Common myeloid progenitor, CD34-positive (primary cell): Measurements from ENCODE around the gene TEAD1.

ENCODE experiments used
- CTCF ChIA-PET: fragments of 350-600 bp; sonication (Branson Sonifier 250); formaldehyde crosslinking; loops from one replicate; lab custom pipeline; 2021; ENCODE audit warnings: antibody characterized with exemption; lab: Charles Lee
- POLR2A ChIA-PET: fragments of 350-600 bp; sonication (Branson Sonifier 250); formaldehyde crosslinking; loops from one replicate; lab custom pipeline; 2021; ENCODE audit warnings: antibody characterized with exemption; lab: Charles Lee
- DNase-seq, 3 donors: peaks; one replicate each; pipeline versions ENCODE4 v3.0.0 to v3.0.0-alpha.2; 2013
- H3K27ac ChIP-seq, 2 experiments: 1 replicate in 1 of 2; 2 replicates in 1 of 2; pipeline ENCODE4 v1.7.0; 2013; ENCODE audit warnings: inconsistent platforms in 2 of 2, low read length in 2 of 2, mild to moderate bottlenecking in 2 of 2, low read depth in 1 of 2, moderate library complexity in 1 of 2; ENCODE audit not compliant: severe bottlenecking in 2 of 2, insufficient read depth in 1 of 2, poor library complexity in 1 of 2
- H3K27me3 ChIP-seq, 5 experiments: replicated peaks in 2 of 5; 1 replicate in 3 of 5; 2 replicates in 2 of 5; pipeline versions ENCODE4 v1.6.1 to v1.7.0; 2013; ENCODE audit warnings: low read length in 4 of 5, mild to moderate bottlenecking in 2 of 5, moderate library complexity in 2 of 5, inconsistent platforms in 1 of 5; ENCODE audit not compliant: insufficient read depth in 5 of 5, control insufficient read depth in 4 of 5
- H3K36me3 ChIP-seq, 4 experiments: 1 replicate in 2 of 4; 2 replicates in 2 of 4; pipeline versions ENCODE4 v1.6.1 to v1.7.0; 2013; ENCODE audit warnings: low read length in 3 of 4, control low read depth in 1 of 4, mild to moderate bottlenecking in 1 of 4; ENCODE audit not compliant: control insufficient read depth in 4 of 4, insufficient read depth in 4 of 4
- H3K4me1 ChIP-seq, 4 experiments: 1 replicate in 3 of 4; 2 replicates in 1 of 4; pipeline versions ENCODE4 v1.6.1 to v1.7.1; 2013; ENCODE audit warnings: low read length in 3 of 4, mild to moderate bottlenecking in 3 of 4, control low read depth in 1 of 4, inconsistent platforms in 1 of 4, moderate library complexity in 1 of 4; ENCODE audit not compliant: control insufficient read depth in 4 of 4, insufficient read depth in 4 of 4; ENCODE audit errors: control extremely low read depth in 1 of 4
- H3K4me3 ChIP-seq, 7 experiments: 1 replicate in 4 of 7; 2 replicates in 3 of 7; pipeline versions ENCODE4 v1.5.1 to v1.7.0; 2013; ENCODE audit warnings: mild to moderate bottlenecking in 7 of 7, low read length in 6 of 7, moderate library complexity in 6 of 7, inconsistent platforms in 2 of 7, low read depth in 2 of 7, control low read depth in 1 of 7; ENCODE audit not compliant: insufficient read depth in 4 of 7, control insufficient read depth in 1 of 7; ENCODE audit errors: extremely low read depth in 1 of 7
- H3K9me3 ChIP-seq, 5 experiments: 1 replicate in 4 of 5; 2 replicates in 1 of 5; pipeline versions ENCODE4 v1.6.1 to v1.7.1; 2013; ENCODE audit warnings: low read length in 4 of 5, mild to moderate bottlenecking in 2 of 5, inconsistent platforms in 1 of 5, low read depth in 1 of 5, moderate library complexity in 1 of 5; ENCODE audit not compliant: control insufficient read depth in 4 of 5, insufficient read depth in 2 of 5; ENCODE audit errors: control extremely low read depth in 1 of 5
- WGBS: methylation state at CpG from one replicate; pipeline ENCODE4 v1.1.5; 2013; ENCODE audit not compliant: insufficient coverage; 5-methylcytosine and 5-hydroxymethylcytosine counted together

Gene TEAD1

DNA sequence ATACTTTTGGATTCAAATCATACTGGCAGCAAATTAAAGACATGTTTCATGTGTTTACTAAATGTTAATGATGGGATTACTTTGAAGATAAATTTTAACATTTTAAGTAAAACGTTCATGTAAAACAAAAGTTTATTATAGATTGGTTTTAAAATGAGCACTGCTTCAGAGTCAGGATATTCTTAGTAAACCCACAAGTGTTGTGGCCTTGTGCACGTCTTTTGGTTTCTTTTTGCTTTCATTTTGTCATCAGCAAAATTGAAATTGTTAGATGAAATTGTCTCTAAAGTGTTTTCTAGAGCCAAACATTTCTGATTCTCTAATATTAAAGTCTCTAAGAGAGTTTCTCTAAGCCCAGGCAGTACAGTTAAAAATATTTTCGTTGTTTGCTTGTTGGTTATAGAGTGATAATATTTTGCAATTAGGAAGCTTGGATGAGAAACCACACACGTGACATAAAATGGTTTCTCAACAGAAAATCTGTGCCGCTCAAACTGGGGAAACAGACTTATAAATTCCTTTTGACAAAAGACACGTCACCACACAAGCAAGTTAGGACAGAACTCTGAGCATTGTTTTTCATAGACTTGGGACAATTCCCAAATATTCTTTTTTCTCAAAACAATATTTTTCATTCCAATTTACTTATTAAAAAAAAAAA lies 164.4 kb downstream of the TEAD1 start:
- DNase-seq = no peak
- WGBS = 96% methylated on average over 3 of the region's 6 CpGs
- Histone ChIP-seq H3K4me1 (peaks cover 0 to 6% (median 5%) of the 10 kb centered on the region in 4 experiments), H3K36me3 (no peaks in the 10 kb centered on the region), H3K9me3 (no peaks in the 10 kb centered on the region), H3K27ac (no peak overlapping the region), H3K4me3 (no peak overlapping the region), H3K27me3 (peaks cover 0 to 24% (median 9%) of the 10 kb centered on the region in 5 experiments)
- POLR2A ChIA-PET = no interaction called here
- CTCF ChIA-PET = no interaction called here

DNA sequence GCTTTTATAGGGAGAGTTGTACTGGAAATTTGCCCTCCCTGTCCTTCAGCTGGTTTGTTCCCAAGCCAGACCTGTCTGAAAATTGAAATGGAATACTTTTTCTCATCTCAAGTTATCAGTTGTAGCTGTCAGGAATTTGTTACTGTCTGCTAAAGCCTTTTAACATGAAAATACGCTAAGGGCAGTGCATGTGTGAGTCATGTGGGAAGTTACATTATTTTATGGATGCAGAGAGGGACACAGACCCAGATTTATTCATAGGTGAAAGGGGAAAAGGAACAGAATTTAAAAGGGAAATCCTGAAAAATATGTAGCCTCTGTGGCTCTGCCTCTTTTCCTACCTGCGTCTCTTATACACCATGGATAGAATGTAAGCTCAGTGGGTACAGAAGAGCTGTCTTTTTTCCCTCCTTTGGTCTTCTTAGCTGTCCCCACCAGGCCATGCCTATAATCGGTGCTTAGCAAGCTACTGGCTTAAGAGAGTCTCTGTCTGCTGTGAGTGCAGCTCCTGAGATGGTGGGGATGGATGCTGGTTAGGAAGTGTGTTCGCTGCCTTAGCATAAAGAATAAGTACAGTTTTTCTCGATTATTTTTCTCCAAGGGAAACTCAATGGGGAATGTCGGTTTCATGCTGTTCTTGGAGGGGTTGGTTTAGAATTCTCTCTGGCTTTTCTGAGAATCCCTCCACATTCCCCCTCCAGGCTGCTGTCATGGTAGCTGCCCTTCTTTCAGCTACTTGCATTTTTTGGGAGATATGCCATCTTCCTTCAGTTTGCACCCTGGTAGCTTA lies 166.8 kb downstream of the TEAD1 start:
- H3K4me1 ChIP-seq = peaks cover 0 to 6% (median 5%) of the 10 kb centered on the region in 4 experiments

DNA sequence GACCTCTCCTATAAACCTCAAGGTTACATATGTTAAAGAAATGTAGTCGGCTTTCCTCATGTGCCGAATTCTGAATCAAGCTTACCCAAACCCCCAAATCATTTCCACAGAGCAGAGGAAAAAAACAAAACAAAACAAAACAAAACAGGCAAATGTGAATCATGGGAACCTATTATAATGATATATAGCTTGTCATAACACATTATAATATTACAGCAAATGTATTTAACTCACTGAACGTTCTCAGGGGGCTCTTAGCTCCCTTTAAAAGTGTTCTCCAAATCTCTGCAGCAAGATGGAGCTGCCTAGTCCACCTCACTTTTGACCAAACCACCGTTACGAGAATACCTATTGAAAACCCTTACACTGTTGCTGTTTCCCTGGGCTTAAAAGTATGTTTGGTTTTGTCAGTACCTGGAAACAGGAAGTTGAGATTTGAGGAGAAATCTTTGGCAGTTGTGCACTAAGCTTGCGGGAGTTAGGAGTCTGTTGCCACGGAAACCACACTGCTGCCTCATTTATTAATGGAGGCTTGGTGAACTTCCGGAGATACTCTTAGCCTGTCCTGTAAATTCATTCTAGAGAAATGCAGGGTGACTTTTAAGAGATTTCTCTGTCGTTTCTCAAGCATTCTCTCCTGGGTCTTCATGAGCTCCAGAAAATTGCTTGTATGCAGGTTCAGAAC lies 167.9 kb downstream of the TEAD1 start:
- H3K4me3 ChIP-seq = no peak overlapping the region
- no peaks in the 10 kb centered on the region for H3K36me3 ChIP-seq
- H3K27me3 ChIP-seq = peaks cover 0 to 29% (median 5%) of the 10 kb centered on the region in 5 experiments
- peaks cover 0 to 6% (median 5%) of the 10 kb centered on the region in 4 experiments for H3K4me1 ChIP-seq
- 0% methylated on average over 4 of the region's 9 CpGs for WGBS
- H3K27ac ChIP-seq = no peak overlapping the region
- ChIA-PET POLR2A (no interaction called here), CTCF (interaction anchor here (1.3 to 2.4 kb wide), 2 partner anchors 14 to 47 kb away, joined by 3 to 9 read pairs; no protein-coding TSS in a partner anchor)
- no peaks in the 10 kb centered on the region for H3K9me3 ChIP-seq
- DNase-seq = peak; percentile 31 to 62 (median 51)

More for the DNA sequence above, 166.8 kb downstream of the TEAD1 start:
- WGBS = 98% methylated on average over 6 of the region's 6 CpGs
- Histone ChIP-seq H3K9me3 (no peaks in the 10 kb centered on the region), H3K27me3 (peaks cover 0 to 31% (median 5%) of the 10 kb centered on the region in 5 experiments), H3K4me3 (no peak overlapping the region), H3K36me3 (no peaks in the 10 kb centered on the region), H3K27ac (no peak overlapping the region)
- no peak for DNase-seq
- POLR2A ChIA-PET = no interaction called here
- CTCF ChIA-PET = interaction anchor here (0.5 to 2.4 kb wide), 3 partner anchors 13 to 48 kb away, joined by 3 to 9 read pairs (median 3); no protein-coding TSS in a partner anchor

DNA sequence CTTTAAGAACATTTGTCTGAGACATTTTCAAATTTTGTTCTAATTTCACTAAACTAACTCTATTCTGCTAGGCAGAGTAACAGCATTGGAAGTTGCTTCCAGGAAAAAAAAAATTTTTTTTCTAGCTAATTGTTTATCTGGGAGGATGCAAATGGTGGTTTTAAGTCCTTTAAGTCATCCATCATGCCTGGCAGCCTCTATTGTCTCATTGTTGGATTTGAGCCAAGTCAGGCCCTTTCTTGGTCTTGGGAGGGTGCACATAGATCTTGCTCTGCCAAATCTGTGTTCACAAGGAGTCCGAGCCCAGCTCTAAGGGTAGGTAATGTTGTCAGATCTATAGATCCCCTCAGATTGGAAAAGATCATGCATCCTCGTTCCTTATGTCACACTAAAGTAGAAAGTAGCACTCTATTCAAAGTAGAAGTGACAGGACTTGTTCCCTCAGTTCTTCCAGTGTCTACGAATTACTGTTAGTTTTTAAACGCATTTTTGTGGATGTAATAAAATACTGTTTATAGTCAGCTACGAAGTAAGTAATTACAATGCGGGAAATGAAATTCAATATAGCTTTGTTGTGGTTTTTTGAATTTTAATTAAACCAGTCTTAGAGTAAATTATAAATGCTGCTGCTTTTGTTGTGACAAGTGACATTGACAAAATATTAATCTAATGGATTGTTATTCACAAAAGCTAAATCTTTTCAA lies 168.9 kb downstream of the TEAD1 start:
- DNase-seq = peak in 1 of 3 donors; percentile 17
- H3K4me3 ChIP-seq = no peak overlapping the region
- peaks cover 0 to 27% (median 5%) of the 10 kb centered on the region in 5 experiments for H3K27me3 ChIP-seq
- POLR2A ChIA-PET = no interaction called here
- CTCF ChIA-PET = no interaction called here
- no peaks in the 10 kb centered on the region for H3K9me3 ChIP-seq
- H3K27ac ChIP-seq = no peak overlapping the region
- H3K4me1 ChIP-seq = peaks cover 0 to 6% (median 5%) of the 10 kb centered on the region in 4 experiments
- H3K36me3 ChIP-seq = no peaks in the 10 kb centered on the region
- 40% methylated on average over 1 of the region's 6 CpGs for WGBS

DNA sequence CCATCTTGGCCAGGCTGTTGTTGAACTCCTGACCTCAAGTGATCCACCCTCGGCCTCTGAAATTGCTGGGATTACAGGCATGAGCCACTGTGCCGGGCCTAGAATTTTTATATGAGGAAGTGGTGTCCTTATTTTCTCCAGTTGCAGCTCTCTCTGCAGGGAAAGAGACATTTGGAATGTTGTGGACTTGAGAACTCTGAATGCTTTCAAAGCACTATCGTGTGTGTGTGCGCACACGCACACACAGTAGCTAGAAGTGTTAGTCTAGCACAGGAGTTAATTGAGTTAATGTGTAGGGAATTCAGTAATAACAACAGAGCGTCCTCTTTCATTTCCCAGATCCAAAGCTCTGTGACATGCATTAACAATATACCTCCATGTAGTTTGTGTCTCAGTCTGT lies 170.9 kb downstream of the TEAD1 start:
- 100% methylated on average over 6 of the region's 6 CpGs for WGBS
- POLR2A ChIA-PET = no interaction called here
- Histone ChIP-seq H3K27me3 (peaks cover 0 to 30% (median 5%) of the 10 kb centered on the region in 5 experiments), H3K4me1 (peaks cover 0 to 6% (median 5%) of the 10 kb centered on the region in 4 experiments), H3K27ac (no peak overlapping the region), H3K36me3 (no peaks in the 10 kb centered on the region), H3K9me3 (no peaks in the 10 kb centered on the region), H3K4me3 (no peak overlapping the region)
- CTCF ChIA-PET = no interaction called here
- no peak for DNase-seq

DNA sequence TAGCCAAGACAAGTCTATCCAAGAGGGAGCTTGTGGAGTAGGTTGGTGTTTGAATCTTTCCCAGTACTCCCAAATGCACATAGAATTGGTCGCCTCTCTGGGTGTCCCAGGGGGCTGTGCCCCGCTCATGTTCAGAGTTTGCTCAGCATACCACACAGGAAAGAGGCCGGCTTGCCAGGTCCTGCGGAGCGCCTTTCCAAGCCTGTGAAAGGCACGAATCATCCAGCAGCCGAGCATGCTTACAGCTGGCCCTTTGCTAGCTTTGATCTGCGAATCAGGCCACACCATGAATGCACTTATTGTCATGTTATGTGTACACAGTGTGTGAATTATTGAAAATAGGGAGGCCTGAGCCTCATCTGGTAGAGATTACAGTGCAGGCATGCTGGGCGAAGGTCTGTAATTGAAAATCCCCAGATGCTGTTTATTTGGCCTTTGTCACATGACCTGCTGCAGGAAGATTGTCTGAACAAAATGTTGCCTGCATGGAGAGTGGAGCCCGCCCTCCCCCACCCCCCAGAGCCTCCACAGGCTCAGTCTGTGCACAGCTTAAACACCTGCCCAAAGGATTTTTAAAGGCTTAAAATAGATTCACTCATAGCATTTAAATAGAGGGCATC lies 171.6 kb downstream of the TEAD1 start:
- CTCF ChIA-PET = no interaction called here
- Histone ChIP-seq H3K36me3 (no peaks in the 10 kb centered on the region), H3K4me1 (peaks cover 0 to 6% (median 5%) of the 10 kb centered on the region in 4 experiments), H3K27ac (no peak overlapping the region), H3K27me3 (peaks cover 0 to 32% (median 5%) of the 10 kb centered on the region in 5 experiments), H3K9me3 (no peaks in the 10 kb centered on the region), H3K4me3 (no peak overlapping the region)
- DNase-seq = no peak
- WGBS = 94% methylated on average over 9 of the region's 10 CpGs
- POLR2A ChIA-PET = no interaction called here
